SK-N-SH (cell line): ENCODE results near the gene PLB1. TPM values are rescaled to one million over a fixed set of nuclear protein-coding genes. Genes with fewer than 3 reads are reported as not detected.

Source experiments
- CHD2 ChIP-seq: fragments of 150-350 bp; IDR thresholded peaks from 2 replicates; pipeline ENCODE4 v1.6.1; 2018; ENCODE audit warnings: low read length; ENCODE audit not compliant: partially characterized antibody
- ELF1 ChIP-seq: IDR thresholded peaks from 2 replicates; pipeline ENCODE4 v1.4.0; 2012
- EP300 ChIP-seq, 2 experiments: IDR thresholded peaks; 2 replicates each; pipeline versions ENCODE4 v1.4.0 to v1.6.1; 2012; ENCODE audit warnings: borderline replicate concordance in 1 of 2, low read depth in 1 of 2, low read length in 1 of 2
- FOSL2 ChIP-seq: IDR thresholded peaks from 2 replicates; pipeline ENCODE4 v1.4.0; 2012; ENCODE audit warnings: low read depth, mild to moderate bottlenecking, moderate library complexity, borderline replicate concordance
- FOXJ3 ChIP-seq: sonication (generic); formaldehyde crosslinking; IDR thresholded peaks from 2 replicates; pipeline ENCODE4 v1.5.1; 2020; ENCODE audit warnings: mild to moderate bottlenecking, missing genetic modification reagents
- GABPA ChIP-seq: IDR thresholded peaks from 2 replicates; pipeline ENCODE4 v1.4.0; 2012; ENCODE audit warnings: low read depth, mild to moderate bottlenecking
- GATA2 ChIP-seq: sonication (generic); formaldehyde crosslinking; IDR thresholded peaks from 2 replicates; pipeline ENCODE4 v1.5.0; 2020; ENCODE audit warnings: mild to moderate bottlenecking, missing genetic modification reagents
- JUND ChIP-seq: IDR thresholded peaks from 2 replicates; pipeline ENCODE4 v1.4.0; 2012
- MXI1 ChIP-seq: IDR thresholded peaks from 2 replicates; pipeline ENCODE4 v1.6.1; 2012; ENCODE audit warnings: mild to moderate bottlenecking, low read depth, low read length, improper control_type of control experiment
- NRF1 ChIP-seq: IDR thresholded peaks from 2 replicates; pipeline ENCODE4 v1.6.1; 2012; ENCODE audit warnings: low read depth, mild to moderate bottlenecking, low read length
- POLR2AphosphoS5 ChIP-seq: IDR thresholded peaks from 2 replicates; pipeline ENCODE4 v1.6.1; 2012; ENCODE audit warnings: low read depth, low read length
- RCOR1 ChIP-seq: fragments of 150-350 bp; IDR thresholded peaks from 2 replicates; pipeline ENCODE4 v1.6.1; 2017; ENCODE audit warnings: antibody characterized with exemption, low read length
- SMC3 ChIP-seq: IDR thresholded peaks from 2 replicates; pipeline ENCODE4 v1.6.1; 2012; ENCODE audit warnings: low read depth, low read length, improper control_type of control experiment
- TEAD4 ChIP-seq: IDR thresholded peaks from 2 replicates; pipeline ENCODE4 v1.4.0; 2012; ENCODE audit warnings: mild to moderate bottlenecking, borderline replicate concordance; ENCODE audit not compliant: insufficient read depth
- polyA plus RNA-seq, 3 experiments: library from polyadenylated mRNA; depleted of rRNA; stranded (reverse); fragments of >200 nt; gene quantifications; 2 replicates each; pipeline ENCODE4 v1.2.3, GENCODE V29; 2012
- TF ChIP-seq, protein P1 (sequence below): IDR thresholded peaks from 2 replicates; pipeline ENCODE4 v1.6.1; 2012; ENCODE audit warnings: mild to moderate bottlenecking, low read depth, low read length, moderate library complexity
- TF ChIP-seq, protein P2 (sequence below): fragments of 200-600 bp; sonication (generic); IDR thresholded peaks from 2 replicates; pipeline ENCODE4 v1.6.1; 2017; ENCODE audit warnings: antibody characterized with exemption, mild to moderate bottlenecking, moderate library complexity
- TF ChIP-seq, protein P3 (sequence below): IDR thresholded peaks from 2 replicates; pipeline ENCODE4 v1.4.0; 2012; ENCODE audit warnings: low read depth, borderline replicate concordance
- TF ChIP-seq, protein P4 (sequence below): IDR thresholded peaks from 2 replicates; pipeline ENCODE4; 2012
- TF ChIP-seq, protein P5 (sequence below): IDR thresholded peaks from 2 replicates; pipeline ENCODE4 v1.4.0; 2012; ENCODE audit warnings: low read depth, borderline replicate concordance
- TF ChIP-seq, protein P6 (sequence below): fragments of 150-350 bp; IDR thresholded peaks from 2 replicates; pipeline ENCODE4 v1.6.1; 2017; ENCODE audit warnings: antibody characterized with exemption, low read length, low read depth, borderline replicate concordance
- TF ChIP-seq, protein P7 (sequence below): fragments of 150-350 bp; IDR thresholded peaks from 2 replicates; pipeline ENCODE4 v1.6.1; 2016; ENCODE audit warnings: mild to moderate bottlenecking, low read depth, low read length

The PLB1 gene
- polyA plus RNA-seq, 1 of the 3 experiments (the other 2 are of a cell fraction) = 0.10 TPM

DNA sequence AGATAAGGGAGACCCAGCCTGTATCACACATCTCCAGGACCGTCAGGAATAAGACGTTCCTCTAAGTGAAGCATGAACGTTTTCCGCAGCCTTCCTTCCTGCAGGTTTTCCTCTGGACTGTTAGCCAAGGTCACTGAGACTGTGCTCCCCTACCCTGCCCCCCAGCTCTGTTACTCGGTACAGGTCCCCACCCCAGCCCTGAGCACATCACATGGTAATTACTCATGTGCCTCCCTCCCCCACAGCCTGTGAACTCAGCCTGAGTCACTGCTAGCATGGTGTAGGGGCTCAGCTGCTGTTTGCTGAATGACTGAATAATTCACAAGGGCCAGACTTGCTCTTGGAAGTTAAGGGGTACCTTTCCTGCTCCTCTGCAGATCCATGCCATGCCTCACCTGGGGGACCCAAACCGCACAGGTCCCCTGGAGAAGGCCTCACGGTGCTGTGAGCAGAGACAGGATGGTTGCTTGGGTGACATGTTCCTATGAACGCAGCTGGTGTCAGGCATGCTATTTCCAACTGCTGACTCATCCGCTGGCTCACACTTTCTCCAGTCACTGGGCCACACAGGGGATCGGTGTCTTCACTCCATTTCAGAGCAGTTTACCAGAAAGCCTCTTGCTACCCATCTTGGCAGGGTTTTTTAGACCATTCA lies 88.2 kb downstream of the PLB1 start (continued):
- TF ChIP-seq, protein P1, sequence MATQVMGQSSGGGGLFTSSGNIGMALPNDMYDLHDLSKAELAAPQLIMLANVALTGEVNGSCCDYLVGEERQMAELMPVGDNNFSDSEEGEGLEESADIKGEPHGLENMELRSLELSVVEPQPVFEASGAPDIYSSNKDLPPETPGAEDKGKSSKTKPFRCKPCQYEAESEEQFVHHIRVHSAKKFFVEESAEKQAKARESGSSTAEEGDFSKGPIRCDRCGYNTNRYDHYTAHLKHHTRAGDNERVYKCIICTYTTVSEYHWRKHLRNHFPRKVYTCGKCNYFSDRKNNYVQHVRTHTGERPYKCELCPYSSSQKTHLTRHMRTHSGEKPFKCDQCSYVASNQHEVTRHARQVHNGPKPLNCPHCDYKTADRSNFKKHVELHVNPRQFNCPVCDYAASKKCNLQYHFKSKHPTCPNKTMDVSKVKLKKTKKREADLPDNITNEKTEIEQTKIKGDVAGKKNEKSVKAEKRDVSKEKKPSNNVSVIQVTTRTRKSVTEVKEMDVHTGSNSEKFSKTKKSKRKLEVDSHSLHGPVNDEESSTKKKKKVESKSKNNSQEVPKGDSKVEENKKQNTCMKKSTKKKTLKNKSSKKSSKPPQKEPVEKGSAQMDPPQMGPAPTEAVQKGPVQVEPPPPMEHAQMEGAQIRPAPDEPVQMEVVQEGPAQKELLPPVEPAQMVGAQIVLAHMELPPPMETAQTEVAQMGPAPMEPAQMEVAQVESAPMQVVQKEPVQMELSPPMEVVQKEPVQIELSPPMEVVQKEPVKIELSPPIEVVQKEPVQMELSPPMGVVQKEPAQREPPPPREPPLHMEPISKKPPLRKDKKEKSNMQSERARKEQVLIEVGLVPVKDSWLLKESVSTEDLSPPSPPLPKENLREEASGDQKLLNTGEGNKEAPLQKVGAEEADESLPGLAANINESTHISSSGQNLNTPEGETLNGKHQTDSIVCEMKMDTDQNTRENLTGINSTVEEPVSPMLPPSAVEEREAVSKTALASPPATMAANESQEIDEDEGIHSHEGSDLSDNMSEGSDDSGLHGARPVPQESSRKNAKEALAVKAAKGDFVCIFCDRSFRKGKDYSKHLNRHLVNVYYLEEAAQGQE = peak; percentile 71; the same call in 1 of the 2 replicates
- no peak for TF ChIP-seq CHD2
- no peak for TF ChIP-seq MXI1
- TF ChIP-seq TEAD4 = peak; percentile 38; the same call in 1 of the 2 replicates
- TF ChIP-seq, protein P2, sequence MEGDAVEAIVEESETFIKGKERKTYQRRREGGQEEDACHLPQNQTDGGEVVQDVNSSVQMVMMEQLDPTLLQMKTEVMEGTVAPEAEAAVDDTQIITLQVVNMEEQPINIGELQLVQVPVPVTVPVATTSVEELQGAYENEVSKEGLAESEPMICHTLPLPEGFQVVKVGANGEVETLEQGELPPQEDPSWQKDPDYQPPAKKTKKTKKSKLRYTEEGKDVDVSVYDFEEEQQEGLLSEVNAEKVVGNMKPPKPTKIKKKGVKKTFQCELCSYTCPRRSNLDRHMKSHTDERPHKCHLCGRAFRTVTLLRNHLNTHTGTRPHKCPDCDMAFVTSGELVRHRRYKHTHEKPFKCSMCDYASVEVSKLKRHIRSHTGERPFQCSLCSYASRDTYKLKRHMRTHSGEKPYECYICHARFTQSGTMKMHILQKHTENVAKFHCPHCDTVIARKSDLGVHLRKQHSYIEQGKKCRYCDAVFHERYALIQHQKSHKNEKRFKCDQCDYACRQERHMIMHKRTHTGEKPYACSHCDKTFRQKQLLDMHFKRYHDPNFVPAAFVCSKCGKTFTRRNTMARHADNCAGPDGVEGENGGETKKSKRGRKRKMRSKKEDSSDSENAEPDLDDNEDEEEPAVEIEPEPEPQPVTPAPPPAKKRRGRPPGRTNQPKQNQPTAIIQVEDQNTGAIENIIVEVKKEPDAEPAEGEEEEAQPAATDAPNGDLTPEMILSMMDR = no peak
- TF ChIP-seq, protein P3, sequence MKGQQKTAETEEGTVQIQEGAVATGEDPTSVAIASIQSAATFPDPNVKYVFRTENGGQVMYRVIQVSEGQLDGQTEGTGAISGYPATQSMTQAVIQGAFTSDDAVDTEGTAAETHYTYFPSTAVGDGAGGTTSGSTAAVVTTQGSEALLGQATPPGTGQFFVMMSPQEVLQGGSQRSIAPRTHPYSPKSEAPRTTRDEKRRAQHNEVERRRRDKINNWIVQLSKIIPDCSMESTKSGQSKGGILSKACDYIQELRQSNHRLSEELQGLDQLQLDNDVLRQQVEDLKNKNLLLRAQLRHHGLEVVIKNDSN = peak; percentile 85
- TF ChIP-seq, protein P4, sequence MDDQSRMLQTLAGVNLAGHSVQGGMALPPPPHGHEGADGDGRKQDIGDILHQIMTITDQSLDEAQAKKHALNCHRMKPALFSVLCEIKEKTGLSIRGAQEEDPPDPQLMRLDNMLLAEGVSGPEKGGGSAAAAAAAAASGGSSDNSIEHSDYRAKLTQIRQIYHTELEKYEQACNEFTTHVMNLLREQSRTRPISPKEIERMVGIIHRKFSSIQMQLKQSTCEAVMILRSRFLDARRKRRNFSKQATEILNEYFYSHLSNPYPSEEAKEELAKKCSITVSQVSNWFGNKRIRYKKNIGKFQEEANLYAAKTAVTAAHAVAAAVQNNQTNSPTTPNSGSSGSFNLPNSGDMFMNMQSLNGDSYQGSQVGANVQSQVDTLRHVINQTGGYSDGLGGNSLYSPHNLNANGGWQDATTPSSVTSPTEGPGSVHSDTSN = peak; percentile 90
- TF ChIP-seq ELF1 = no peak
- TF ChIP-seq JUND = peak; percentile 96
- TF ChIP-seq POLR2AphosphoS5 = peak; percentile 63; the same call in 1 of the 2 replicates
- TF ChIP-seq, protein P5, sequence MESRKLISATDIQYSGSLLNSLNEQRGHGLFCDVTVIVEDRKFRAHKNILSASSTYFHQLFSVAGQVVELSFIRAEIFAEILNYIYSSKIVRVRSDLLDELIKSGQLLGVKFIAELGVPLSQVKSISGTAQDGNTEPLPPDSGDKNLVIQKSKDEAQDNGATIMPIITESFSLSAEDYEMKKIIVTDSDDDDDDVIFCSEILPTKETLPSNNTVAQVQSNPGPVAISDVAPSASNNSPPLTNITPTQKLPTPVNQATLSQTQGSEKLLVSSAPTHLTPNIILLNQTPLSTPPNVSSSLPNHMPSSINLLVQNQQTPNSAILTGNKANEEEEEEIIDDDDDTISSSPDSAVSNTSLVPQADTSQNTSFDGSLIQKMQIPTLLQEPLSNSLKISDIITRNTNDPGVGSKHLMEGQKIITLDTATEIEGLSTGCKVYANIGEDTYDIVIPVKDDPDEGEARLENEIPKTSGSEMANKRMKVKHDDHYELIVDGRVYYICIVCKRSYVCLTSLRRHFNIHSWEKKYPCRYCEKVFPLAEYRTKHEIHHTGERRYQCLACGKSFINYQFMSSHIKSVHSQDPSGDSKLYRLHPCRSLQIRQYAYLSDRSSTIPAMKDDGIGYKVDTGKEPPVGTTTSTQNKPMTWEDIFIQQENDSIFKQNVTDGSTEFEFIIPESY = peak; percentile 79; the same call in 1 of the 2 replicates
- no peak for TF ChIP-seq NRF1
- TF ChIP-seq RCOR1 = no peak
- TF ChIP-seq FOSL2 = peak; percentile 99
- TF ChIP-seq, protein P6, sequence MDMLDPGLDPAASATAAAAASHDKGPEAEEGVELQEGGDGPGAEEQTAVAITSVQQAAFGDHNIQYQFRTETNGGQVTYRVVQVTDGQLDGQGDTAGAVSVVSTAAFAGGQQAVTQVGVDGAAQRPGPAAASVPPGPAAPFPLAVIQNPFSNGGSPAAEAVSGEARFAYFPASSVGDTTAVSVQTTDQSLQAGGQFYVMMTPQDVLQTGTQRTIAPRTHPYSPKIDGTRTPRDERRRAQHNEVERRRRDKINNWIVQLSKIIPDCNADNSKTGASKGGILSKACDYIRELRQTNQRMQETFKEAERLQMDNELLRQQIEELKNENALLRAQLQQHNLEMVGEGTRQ = no peak
- TF ChIP-seq, protein P7, sequence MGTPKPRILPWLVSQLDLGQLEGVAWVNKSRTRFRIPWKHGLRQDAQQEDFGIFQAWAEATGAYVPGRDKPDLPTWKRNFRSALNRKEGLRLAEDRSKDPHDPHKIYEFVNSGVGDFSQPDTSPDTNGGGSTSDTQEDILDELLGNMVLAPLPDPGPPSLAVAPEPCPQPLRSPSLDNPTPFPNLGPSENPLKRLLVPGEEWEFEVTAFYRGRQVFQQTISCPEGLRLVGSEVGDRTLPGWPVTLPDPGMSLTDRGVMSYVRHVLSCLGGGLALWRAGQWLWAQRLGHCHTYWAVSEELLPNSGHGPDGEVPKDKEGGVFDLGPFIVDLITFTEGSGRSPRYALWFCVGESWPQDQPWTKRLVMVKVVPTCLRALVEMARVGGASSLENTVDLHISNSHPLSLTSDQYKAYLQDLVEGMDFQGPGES = no peak
- no peak for TF ChIP-seq GATA2 (CRISPR knock-in tag)
- TF ChIP-seq SMC3 = no peak
- no peak for TF ChIP-seq FOXJ3 (CRISPR knock-in tag)
- TF ChIP-seq EP300 (IDR thresholded peaks at IDR 0.05; ENCODE audit: borderline replicate concordance in 1 of 2, low read depth in 1 of 2, low read length in 1 of 2) = peak in 1 of 2 experiments; percentile 91; a peak in 2 of 4 replicates
- no peak for TF ChIP-seq GABPA
